Esophagus squamous epithelium (tissue), 5 donors: Measurements from ENCODE around the gene MBNL2. TPM values are rescaled to one million over a fixed set of nuclear protein-coding genes. Genes with fewer than 3 reads are reported as not detected.

Source experiments
- DNase-seq: peaks from one replicate; lab custom pipeline; 2025; lab: John Stamatoyannopoulos, UW
- H3K27ac ChIP-seq, 4 donors: fragments of 200-600 bp; sonication (generic); one replicate each; pipeline ENCODE4 v1.5.1; 2016 to 2019; ENCODE audit warnings: mild to moderate bottlenecking in 1 of 4
- H3K27me3 ChIP-seq, 4 donors: fragments of 200-600 bp; sonication (generic); 1 replicate in 3 of 4; 2 replicates in 1 of 4; pipeline versions ENCODE4 v1.5.1 to v1.6.0; 2017 to 2021; ENCODE audit warnings: antibody characterized with exemption in 1 of 4
- H3K36me3 ChIP-seq, 3 donors: fragments of 200-600 bp; sonication (generic); one replicate each; pipeline ENCODE4 v1.5.1; 2016 to 2019
- H3K4me1 ChIP-seq, 3 donors: fragments of 200-600 bp; sonication (generic); one replicate each; pipeline ENCODE4 v1.5.1; 2017 to 2019
- H3K4me3 ChIP-seq, 4 donors: fragments of 200-600 bp; sonication (generic); 1 replicate in 3 of 4; 2 replicates in 1 of 4; pipeline ENCODE4 v1.5.1; 2016 to 2019; ENCODE audit warnings: mild to moderate bottlenecking in 2 of 4, moderate library complexity in 1 of 4
- H3K9me3 ChIP-seq, 3 donors: fragments of 200-600 bp; sonication (generic); one replicate each; pipeline ENCODE4 v1.5.1; 2016 to 2019
- POLR2A ChIP-seq, 4 donors: fragments of 450-650 bp; IDR thresholded peaks; one replicate each; pipeline ENCODE4 v1.6.1; 2017; ENCODE audit warnings: antibody characterized with exemption in 4 of 4, mild to moderate bottlenecking in 4 of 4, moderate library complexity in 3 of 4
- WGBS, 2 donors: methylation state at CpG; one replicate each; pipeline ENCODE4 v1.1.5; 2018; 5-methylcytosine and 5-hydroxymethylcytosine counted together
- intact Hi-C: fragments of 100-400 bp; cut with DNase I; formaldehyde crosslinking; loops from one replicate; pipeline ENCODE4 v1.15.0; 2022
- total RNA-seq, 4 donors: library from RNA; depleted of rRNA; stranded (reverse); fragments of >200 nt; gene quantifications; one replicate each; pipeline ENCODE4 v1.1.0, GENCODE V29; 2016
- TF ChIP-seq, protein P1 (sequence below), 6 experiments: fragments of 450-650 bp in 4 of 6; fragments of 200-600 bp in 2 of 6; sonication (generic) in 2 of 6; IDR thresholded peaks; one replicate each; pipeline ENCODE4 v1.5.1; 2016 to 2019; ENCODE audit warnings: antibody characterized with exemption in 6 of 6, mild to moderate bottlenecking in 4 of 6, moderate library complexity in 4 of 6
- donor health status: DM: yes; HTN: yes; CAD: no.

The MBNL2 gene
- total RNA-seq, 4 donors from 2014 or later, result 18.3 to 58.7 (median 29.7) TPM

DNA sequence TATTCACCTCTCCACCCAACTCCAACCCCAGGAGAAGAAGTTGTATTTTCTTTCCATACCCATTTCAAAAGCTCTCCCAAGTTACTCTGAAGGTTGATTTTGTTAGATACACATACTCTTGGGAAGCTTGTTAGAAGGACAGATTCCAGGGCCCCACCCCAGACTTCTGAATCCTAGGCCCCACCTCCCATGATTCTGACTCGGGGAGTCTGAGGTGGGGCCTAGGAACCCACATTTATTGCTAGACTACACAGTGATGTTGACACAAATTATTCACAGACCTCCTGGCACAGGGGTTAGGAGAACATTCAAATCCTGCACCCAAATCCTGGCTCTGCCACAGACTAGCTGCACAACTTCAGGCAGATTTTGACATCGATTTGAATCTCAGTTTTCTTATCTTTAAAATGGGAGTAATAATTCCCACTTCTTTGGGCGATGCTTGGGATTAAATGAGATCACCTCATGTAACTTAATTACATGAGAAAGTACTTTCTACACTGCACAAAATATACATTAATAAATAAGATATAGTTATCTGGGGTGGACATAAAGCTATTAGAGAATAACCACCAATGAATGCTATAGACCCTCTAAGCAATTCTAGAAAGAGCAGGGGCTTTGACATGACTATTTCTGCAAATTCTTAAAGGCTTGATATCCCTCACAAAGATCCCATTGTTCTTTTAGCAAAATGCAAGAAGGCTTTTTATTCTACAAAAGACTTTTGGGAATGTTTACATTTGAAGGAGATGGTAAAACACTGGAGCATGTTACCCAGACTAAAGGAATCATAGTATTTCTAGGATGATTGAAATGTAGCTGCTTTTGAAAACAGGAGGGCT lies 18.0 kb downstream of the MBNL2 start:
- TF ChIP-seq POLR2A (IDR thresholded peaks at IDR 0.05), result no peak
- TF ChIP-seq, protein P1, sequence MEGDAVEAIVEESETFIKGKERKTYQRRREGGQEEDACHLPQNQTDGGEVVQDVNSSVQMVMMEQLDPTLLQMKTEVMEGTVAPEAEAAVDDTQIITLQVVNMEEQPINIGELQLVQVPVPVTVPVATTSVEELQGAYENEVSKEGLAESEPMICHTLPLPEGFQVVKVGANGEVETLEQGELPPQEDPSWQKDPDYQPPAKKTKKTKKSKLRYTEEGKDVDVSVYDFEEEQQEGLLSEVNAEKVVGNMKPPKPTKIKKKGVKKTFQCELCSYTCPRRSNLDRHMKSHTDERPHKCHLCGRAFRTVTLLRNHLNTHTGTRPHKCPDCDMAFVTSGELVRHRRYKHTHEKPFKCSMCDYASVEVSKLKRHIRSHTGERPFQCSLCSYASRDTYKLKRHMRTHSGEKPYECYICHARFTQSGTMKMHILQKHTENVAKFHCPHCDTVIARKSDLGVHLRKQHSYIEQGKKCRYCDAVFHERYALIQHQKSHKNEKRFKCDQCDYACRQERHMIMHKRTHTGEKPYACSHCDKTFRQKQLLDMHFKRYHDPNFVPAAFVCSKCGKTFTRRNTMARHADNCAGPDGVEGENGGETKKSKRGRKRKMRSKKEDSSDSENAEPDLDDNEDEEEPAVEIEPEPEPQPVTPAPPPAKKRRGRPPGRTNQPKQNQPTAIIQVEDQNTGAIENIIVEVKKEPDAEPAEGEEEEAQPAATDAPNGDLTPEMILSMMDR (IDR thresholded peaks at IDR 0.05), result no peak
- no peak overlapping the region for H3K4me3 ChIP-seq
- peaks cover 4 to 100% (median 39%) of the 10 kb centered on the region in 3 donors for H3K4me1 ChIP-seq
- H3K27ac ChIP-seq, result peak overlapping the region in 3 of 4 donors; percentile 66 to 75 (median 68)
- no peaks in the 10 kb centered on the region for H3K9me3 ChIP-seq
- H3K27me3 ChIP-seq, result no peaks in the 10 kb centered on the region
- intact Hi-C loops, result no loop called here
- no peak for DNase-seq
- H3K36me3 ChIP-seq, result peaks cover 0 to 9% (median 0%) of the 10 kb centered on the region in 3 donors
- 58 to 71% methylated on average over 3 of the region's 3 CpGs for WGBS, 2 donors

DNA sequence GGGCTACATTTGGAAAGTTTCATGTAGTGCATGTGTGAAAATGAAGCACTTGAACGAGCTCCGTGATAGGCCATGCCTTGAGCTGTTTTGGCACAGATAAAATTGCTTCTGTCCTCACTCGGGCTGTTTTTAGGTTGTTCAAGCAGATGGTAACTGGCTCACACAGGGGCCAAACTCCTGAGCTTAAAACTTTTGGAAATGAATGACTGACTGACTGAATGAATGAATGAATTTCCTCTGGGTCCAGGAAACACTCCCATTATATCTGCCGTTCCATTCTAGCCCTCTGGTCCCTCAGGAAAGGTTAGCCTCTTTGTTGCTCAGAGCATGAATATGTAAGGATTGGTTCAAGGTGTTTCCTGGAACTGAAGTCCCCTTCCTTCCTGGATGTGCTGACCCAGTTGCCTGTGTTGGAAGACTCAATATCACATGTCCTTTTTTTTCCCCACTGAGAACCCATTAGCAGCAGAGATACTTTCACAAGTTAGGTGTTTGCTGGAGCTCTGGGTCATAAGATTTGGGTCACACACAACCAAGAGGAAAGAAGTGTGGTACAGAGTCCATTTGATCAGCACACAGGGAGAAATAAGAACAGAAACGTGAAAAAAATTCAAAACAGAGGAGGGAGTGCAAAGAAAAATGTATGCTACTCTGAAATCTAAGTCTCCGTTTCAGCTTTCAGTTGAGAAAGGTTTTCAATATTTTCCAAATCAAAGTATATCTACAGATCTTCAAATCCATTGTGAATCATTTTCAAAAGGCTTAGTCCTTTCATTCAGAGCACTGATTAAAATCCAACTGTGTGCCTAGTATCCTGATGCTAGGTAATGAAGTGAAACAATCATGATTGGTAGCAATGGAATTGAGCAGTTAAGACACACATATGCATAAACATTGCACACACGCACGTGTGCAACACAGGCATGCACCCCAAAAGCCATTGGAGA lies 18.9 kb downstream of the MBNL2 start:
- intact Hi-C loops, result no loop called here
- 47 to 59% methylated on average over 8 of the region's 8 CpGs for WGBS, 2 donors
- H3K4me1 ChIP-seq, result peaks cover under 1 to 100% (median 35%) of the 10 kb centered on the region in 3 donors

DNA sequence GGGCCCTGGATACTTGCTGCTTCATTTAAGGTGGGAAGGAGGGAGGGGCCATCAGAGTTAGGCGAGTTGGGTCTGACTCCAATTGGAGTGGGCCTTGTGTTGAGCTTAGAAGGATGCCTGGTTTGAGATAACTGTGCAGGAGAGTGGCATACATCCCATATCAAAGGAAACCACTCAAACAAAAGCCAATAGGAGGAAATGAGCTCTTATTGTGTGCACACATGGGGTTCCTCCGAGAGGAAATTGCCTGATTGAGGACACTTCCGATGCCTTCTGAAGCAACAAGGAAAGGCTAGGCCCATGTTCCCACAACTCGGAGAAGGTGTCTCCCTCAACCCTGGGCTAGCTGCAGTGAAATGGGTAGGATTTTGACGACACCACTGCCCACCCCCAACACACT lies 19.6 kb downstream of the MBNL2 start:
- Histone ChIP-seq H3K27ac (peak overlapping the region in 3 of 4 donors; percentile 66 to 75 (median 68)), H3K27me3 (no peaks in the 10 kb centered on the region), H3K36me3 (peaks cover 0 to 9% (median 0%) of the 10 kb centered on the region in 3 donors), H3K4me3 (no peak overlapping the region), H3K4me1 (peaks cover 0 to 100% (median 32%) of the 10 kb centered on the region in 3 donors), H3K9me3 (no peaks in the 10 kb centered on the region)
- 81 to 86% methylated on average over 5 of the region's 5 CpGs for WGBS, 2 donors
- intact Hi-C loops, result no loop called here
- DNase-seq, result no peak
- TF ChIP-seq, protein P1 (IDR thresholded peaks at IDR 0.05), result no peak
- no peak for TF ChIP-seq POLR2A (IDR thresholded peaks at IDR 0.05)

More for the DNA sequence above, 18.9 kb downstream of the MBNL2 start:
- no peak overlapping the region for H3K4me3 ChIP-seq
- DNase-seq, result no peak
- H3K9me3 ChIP-seq, result no peaks in the 10 kb centered on the region
- TF ChIP-seq POLR2A (IDR thresholded peaks at IDR 0.05), result no peak
- TF ChIP-seq, protein P1 (IDR thresholded peaks at IDR 0.05), result no peak
- H3K27ac ChIP-seq, result peak overlapping the region in 3 of 4 donors; percentile 66 to 75 (median 68)
- peaks cover 0 to 9% (median 0%) of the 10 kb centered on the region in 3 donors for H3K36me3 ChIP-seq
- no peaks in the 10 kb centered on the region for H3K27me3 ChIP-seq

DNA sequence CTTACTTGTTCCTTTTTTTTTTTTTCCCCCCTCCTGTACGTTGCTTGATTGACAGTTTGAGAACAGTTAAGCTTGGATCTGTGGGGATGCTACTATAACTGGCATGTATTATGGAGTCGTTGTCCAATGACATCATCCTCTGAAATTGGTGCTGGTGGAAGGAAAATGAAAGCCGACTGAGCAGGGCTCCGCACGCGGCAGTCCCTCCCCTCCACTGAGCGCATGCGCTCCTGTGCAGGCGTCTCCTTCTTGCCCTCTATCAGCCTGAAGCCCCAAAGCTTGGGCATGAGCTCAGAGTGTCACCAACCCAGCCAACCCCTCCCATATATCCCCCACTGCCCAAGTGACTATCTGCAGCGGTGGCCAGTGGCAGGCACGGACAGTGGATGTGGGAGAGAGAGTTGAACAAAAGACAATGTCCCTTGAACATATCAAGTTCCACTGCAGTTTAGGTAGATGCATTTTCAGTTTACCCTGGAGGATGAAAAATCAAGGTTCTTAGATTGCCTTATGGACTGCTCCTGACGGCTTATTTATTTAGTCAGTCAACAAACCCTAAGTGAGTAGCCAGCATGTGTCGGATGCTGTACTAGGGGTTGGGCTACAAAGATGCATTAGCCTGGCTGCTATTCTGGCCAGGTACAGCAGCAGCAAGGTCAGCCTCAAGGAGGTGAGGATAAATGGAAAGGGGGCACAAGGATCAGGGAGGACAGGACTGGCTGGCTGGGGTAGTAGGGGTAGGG lies 20.8 kb downstream of the MBNL2 start:
- H3K4me1 ChIP-seq, result peaks cover 0 to 100% (median 30%) of the 10 kb centered on the region in 3 donors
- 75 to 83% methylated on average over 11 to 13 of the region's 13 CpGs for WGBS, 2 donors
- H3K27me3 ChIP-seq, result no peaks in the 10 kb centered on the region
- intact Hi-C loops, result no loop called here
- peaks cover 0 to 9% (median 0%) of the 10 kb centered on the region in 3 donors for H3K36me3 ChIP-seq
- DNase-seq, result no peak
- H3K27ac ChIP-seq, result peak overlapping the region; percentile 12 to 75 (median 67)
- no peaks in the 10 kb centered on the region for H3K9me3 ChIP-seq
- peak overlapping the region in 1 of 4 donors; percentile 10 for H3K4me3 ChIP-seq
- TF ChIP-seq POLR2A (IDR thresholded peaks at IDR 0.05), result no peak
- TF ChIP-seq, protein P1 (IDR thresholded peaks at IDR 0.05), result no peak
